Astrocyte of the cerebellum (primary cell): ENCODE measurements around the gene FNTB.

Experiments used
- DNase-seq: peaks from one replicate; pipeline ENCODE4 v3.0.0-alpha.2; 2011; ENCODE audit warnings: low read depth
- H3K4me3 ChIP-seq: 2 replicates; pipeline ENCODE4 v1.5.1; 2011; ENCODE audit warnings: mild to moderate bottlenecking, low read depth, low read length, moderate library complexity
- CTCF ChIP-seq: IDR thresholded peaks from 2 replicates; pipeline ENCODE4 v1.5.1; 2012; ENCODE audit warnings: low read length, low read depth, moderate library complexity, mild to moderate bottlenecking; ENCODE audit errors: missing control alignments
- in situ Hi-C: cut with HindIII; loops from 2 replicates; pipeline ENCODE4 v1.10.0; 2017; ENCODE audit warnings: low sequenced_read_pairs

FNTB gene

GRCh38 chr14:65041434-65041915 lies 54.8 kb downstream of the FNTB start:
- no peak overlapping the region for H3K4me3 ChIP-seq
- no peak for DNase-seq
- in situ Hi-C loops: no loop called here
- TF ChIP-seq CTCF: no peak

GRCh38 chr14:65042296-65042695 lies 55.6 kb downstream of the FNTB start:
- in situ Hi-C loops: no loop called here
- H3K4me3 ChIP-seq: no peak overlapping the region
- no peak for TF ChIP-seq CTCF
- no peak for DNase-seq

- no peak overlapping the region for H3K4me3 ChIP-seq
- no peak for DNase-seq
- in situ Hi-C loops: no loop called here
- no peak for TF ChIP-seq CTCF
Measured at GRCh38 chr14:65042731-65043372, 56.2 kb downstream of the FNTB start.

GRCh38 chr14:65043893-65044595 lies 57.3 kb downstream of the FNTB start:
- TF ChIP-seq CTCF: no peak
- no peak for DNase-seq
- in situ Hi-C loops: no loop called here
- H3K4me3 ChIP-seq: no peak overlapping the region

- no peak overlapping the region for H3K4me3 ChIP-seq
- TF ChIP-seq CTCF: no peak
- no peak for DNase-seq
- in situ Hi-C loops: no loop called here
Measured at GRCh38 chr14:65044596-65044959, 57.9 kb downstream of the FNTB start.

GRCh38 chr14:65045006-65045405 lies 58.3 kb downstream of the FNTB start:
- no peak for DNase-seq
- in situ Hi-C loops: no loop called here
- no peak for TF ChIP-seq CTCF

More at GRCh38 chr14:65045006-65045405, 58.3 kb downstream of the FNTB start:
- no peak overlapping the region for H3K4me3 ChIP-seq
